ENCODE data around the gene CNTN1. TPM values are rescaled to one million over a fixed set of nuclear protein-coding genes. Genes with fewer than 3 reads are reported as not detected.

The CNTN1 gene
- total and polyA plus RNA-seq, 10 donors, result 0.50 to 12.3 (median 5.8) TPM

GRCh38 chr12:40874868-40875267, 182.6 kb downstream of the CNTN1 start:
- DNase-seq, result no peak
- H3K4me1 ChIP-seq, result no peaks in the 10 kb centered on the region
- TF ChIP-seq POLR2AphosphoS5 (IDR thresholded peaks at IDR 0.05), result no peak
- H3K36me3 ChIP-seq, result no peaks in the 10 kb centered on the region
- 66 to 79% (median 75%) methylated on average over 1 of the region's 1 CpG for WGBS, 5 donors
- H3K4me3 ChIP-seq, result no peak overlapping the region
- H3K27ac ChIP-seq, result no peak overlapping the region
- intact Hi-C loops (cut with DNase I; ENCODE audit: low total_unique reads), result no loop called here
- H3K9me3 ChIP-seq, result no peaks in the 10 kb centered on the region
- no peaks in the 10 kb centered on the region for H3K27me3 ChIP-seq (replicated peaks in 1 of 7)

DNA sequence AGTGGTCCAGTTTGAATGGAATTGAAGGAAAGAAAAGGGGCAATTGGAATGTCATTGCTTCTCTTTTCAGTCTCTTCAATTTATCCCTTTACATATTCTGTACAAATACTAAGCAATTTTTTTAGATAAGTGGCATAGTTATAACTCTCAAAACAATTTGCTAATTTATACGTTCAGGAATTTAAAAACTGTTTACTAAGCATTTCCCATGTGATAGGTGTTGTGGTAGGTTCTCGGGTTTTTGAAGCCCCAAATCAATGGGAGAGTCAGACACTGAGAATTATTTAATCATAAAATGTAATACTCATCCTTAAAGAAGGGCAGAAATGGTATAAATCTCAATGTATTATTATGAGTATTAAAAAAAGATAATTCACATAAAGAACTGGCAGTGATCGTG, 197.1 kb downstream of the CNTN1 start:
- H3K27me3 ChIP-seq (replicated peaks in 1 of 7), result no peaks in the 10 kb centered on the region
- H3K4me1 ChIP-seq, result no peaks in the 10 kb centered on the region

DNA sequence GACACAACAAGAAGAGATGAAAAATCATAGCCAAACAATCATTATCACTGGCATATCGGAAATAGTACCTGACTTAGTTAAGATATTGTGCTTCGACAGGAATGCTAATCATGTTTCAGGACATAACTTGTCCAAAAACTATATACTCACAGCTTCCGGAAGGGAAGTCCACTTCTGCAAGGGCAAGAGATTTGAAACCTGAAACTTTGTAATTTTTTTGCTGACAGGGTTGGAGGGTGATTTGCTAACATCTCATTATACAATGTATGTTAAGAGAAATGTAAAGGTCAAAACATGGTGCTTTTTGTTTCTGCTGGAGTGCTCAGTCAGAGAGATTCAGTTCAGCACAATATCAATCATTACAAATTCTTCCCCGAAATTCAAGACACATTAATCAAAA, 200.3 kb downstream of the CNTN1 start:
- Histone ChIP-seq H3K4me3 (no peak overlapping the region), H3K27me3 (replicated peaks in 1 of 7) (no peaks in the 10 kb centered on the region), H3K9me3 (no peaks in the 10 kb centered on the region), H3K4me1 (no peaks in the 10 kb centered on the region), H3K27ac (no peak overlapping the region), H3K36me3 (no peaks in the 10 kb centered on the region)
- intact Hi-C loops (cut with DNase I; ENCODE audit: low total_unique reads), result no loop called here
- TF ChIP-seq POLR2AphosphoS5 (IDR thresholded peaks at IDR 0.05) (no peak), POLR2A (IDR thresholded peaks at IDR 0.05) (no peak)
- TF ChIP-seq, protein P1, sequence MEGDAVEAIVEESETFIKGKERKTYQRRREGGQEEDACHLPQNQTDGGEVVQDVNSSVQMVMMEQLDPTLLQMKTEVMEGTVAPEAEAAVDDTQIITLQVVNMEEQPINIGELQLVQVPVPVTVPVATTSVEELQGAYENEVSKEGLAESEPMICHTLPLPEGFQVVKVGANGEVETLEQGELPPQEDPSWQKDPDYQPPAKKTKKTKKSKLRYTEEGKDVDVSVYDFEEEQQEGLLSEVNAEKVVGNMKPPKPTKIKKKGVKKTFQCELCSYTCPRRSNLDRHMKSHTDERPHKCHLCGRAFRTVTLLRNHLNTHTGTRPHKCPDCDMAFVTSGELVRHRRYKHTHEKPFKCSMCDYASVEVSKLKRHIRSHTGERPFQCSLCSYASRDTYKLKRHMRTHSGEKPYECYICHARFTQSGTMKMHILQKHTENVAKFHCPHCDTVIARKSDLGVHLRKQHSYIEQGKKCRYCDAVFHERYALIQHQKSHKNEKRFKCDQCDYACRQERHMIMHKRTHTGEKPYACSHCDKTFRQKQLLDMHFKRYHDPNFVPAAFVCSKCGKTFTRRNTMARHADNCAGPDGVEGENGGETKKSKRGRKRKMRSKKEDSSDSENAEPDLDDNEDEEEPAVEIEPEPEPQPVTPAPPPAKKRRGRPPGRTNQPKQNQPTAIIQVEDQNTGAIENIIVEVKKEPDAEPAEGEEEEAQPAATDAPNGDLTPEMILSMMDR (IDR thresholded peaks at IDR 0.05 in 8 of 11, conservative IDR thresholded peaks at IDR 0.05 in 3 of 11), result no peak
- WGBS, 5 donors, result 54 to 65% (median 57%) methylated on average over 4 of the region's 4 CpGs
- no peak for DNase-seq

More for the DNA sequence above, 197.1 kb downstream of the CNTN1 start:
- Histone ChIP-seq H3K4me3 (no peak overlapping the region), H3K9me3 (no peaks in the 10 kb centered on the region), H3K36me3 (no peaks in the 10 kb centered on the region), H3K27ac (no peak overlapping the region)
- intact Hi-C loops (cut with DNase I; ENCODE audit: low total_unique reads), result no loop called here
- 78 to 91% (median 82%) methylated on average over 3 of the region's 3 CpGs for WGBS, 5 donors
- no peak for DNase-seq
- TF ChIP-seq, protein P1 (IDR thresholded peaks at IDR 0.05 in 8 of 11, conservative IDR thresholded peaks at IDR 0.05 in 3 of 11), result no peak
- TF ChIP-seq POLR2AphosphoS5 (IDR thresholded peaks at IDR 0.05) (no peak), POLR2A (IDR thresholded peaks at IDR 0.05) (no peak)

- Histone ChIP-seq H3K9me3 (no peaks in the 10 kb centered on the region), H3K4me1 (no peaks in the 10 kb centered on the region), H3K4me3 (no peak overlapping the region), H3K27ac (no peak overlapping the region), H3K36me3 (no peaks in the 10 kb centered on the region), H3K27me3 (replicated peaks in 1 of 7) (no peaks in the 10 kb centered on the region)
- intact Hi-C loops (cut with DNase I; ENCODE audit: low total_unique reads), result no loop called here
- TF ChIP-seq POLR2A (IDR thresholded peaks at IDR 0.05) (no peak), POLR2AphosphoS5 (IDR thresholded peaks at IDR 0.05) (no peak)
- TF ChIP-seq, protein P1 (IDR thresholded peaks at IDR 0.05 in 8 of 11, conservative IDR thresholded peaks at IDR 0.05 in 3 of 11), result no peak
- no peak for DNase-seq
- 65 to 76% (median 68%) methylated on average over 3 of the region's 3 CpGs for WGBS, 5 donors
Measured at GRCh38 chr12:40898505-40898904, 206.3 kb downstream of the CNTN1 start.

DNA sequence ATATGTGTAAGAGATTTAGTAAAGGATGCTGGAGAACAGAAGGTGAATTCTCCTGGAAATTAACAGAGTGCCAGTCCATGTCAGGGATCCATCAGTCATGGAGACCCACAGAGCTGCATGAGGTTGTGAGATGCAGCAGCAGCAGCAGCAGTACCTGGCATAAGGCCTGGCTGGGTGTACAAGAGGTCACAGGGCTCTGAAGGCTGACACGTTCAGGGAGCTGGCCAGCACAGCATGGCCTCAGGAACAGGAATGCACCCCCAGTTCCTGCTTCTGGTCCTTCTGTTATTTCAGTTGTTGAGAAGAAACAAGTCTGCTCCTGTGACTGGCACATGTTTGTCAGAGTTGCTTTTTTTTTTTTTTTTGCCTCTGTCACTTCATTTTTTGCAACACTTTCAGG, 210.8 kb downstream of the CNTN1 start:
- Histone ChIP-seq H3K4me3 (no peak overlapping the region), H3K27ac (no peak overlapping the region), H3K27me3 (replicated peaks in 1 of 7) (no peaks in the 10 kb centered on the region), H3K4me1 (no peaks in the 10 kb centered on the region), H3K9me3 (no peaks in the 10 kb centered on the region), H3K36me3 (no peaks in the 10 kb centered on the region)
- TF ChIP-seq POLR2A (IDR thresholded peaks at IDR 0.05) (no peak), POLR2AphosphoS5 (IDR thresholded peaks at IDR 0.05) (no peak)
- TF ChIP-seq, protein P1 (IDR thresholded peaks at IDR 0.05 in 8 of 11, conservative IDR thresholded peaks at IDR 0.05 in 3 of 11), result no peak
- no peak for DNase-seq
- 22 to 54% (median 42%) methylated on average over 1 of the region's 1 CpG for WGBS, 5 donors
- intact Hi-C loops (cut with DNase I; ENCODE audit: low total_unique reads), result no loop called here
